Measurements from ENCODE around the gene SH2D2A. TPM values are rescaled to one million over a fixed set of nuclear protein-coding genes. Genes with fewer than 3 reads are reported as not detected.
"Not testable (repeated sequence)": the region's sequence is repeated elsewhere in the genome, so short reads cannot be mapped to it uniquely, and the experiment has no call there.

Gene SH2D2A
- total RNA-seq, 2 experiments from 2014 or later: 86.0 to 89.2 TPM

DNA sequence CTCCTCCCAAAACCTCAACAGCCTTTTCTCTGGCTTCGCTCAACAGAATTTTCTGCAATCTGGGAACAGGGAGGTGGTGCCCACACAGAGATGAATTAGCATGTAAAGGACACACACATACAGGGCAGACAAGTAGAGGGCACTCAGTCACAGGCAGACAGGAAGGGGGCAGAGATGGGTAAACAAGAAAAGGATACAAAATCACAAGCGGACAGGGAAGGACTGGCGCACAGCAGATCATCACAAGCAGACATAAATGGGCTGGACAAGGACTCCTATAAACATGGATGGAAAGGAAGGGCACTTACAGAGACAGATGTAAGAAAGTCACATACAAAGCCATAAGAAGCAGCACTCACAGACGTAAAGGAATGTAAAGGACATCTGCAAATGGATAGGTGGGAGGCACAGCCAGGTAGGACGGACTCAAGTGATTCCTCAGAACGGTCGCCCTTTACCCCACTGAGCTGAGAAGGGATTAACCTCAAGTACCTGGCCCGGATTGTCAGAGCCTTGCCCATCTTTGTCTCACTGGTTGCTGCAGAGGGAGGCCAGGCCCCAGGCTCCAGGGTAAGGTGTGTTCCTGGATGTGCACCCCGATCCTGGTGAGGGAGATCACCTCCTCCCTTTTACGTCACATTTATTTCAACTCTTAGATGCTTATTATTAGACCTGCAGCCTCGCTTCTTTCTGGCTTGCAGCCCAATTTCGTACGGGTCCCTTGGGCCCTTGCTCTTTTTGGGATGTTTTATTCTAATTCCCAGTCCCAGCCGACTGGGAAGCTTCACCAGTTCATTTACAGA lies 50.1 kb downstream of the SH2D2A start:
- no peak for DNase-seq
- no peaks in the 10 kb centered on the region for H3K9me3 Mint-ChIP-seq
- peaks cover 32% of the 10 kb centered on the region for H3K4me1 Mint-ChIP-seq
- H3K36me3 Mint-ChIP-seq: peaks cover 13% of the 10 kb centered on the region
- ATAC-seq (ENCODE audit: low read depth): peak; percentile 7
- no peaks in the 10 kb centered on the region for H3K27me3 Mint-ChIP-seq
- no peak overlapping the region for H3K27ac Mint-ChIP-seq
- POLR2A ChIA-PET: interaction anchor here (0.6 to 6.6 kb wide), 11 partner anchors 10 to 95 kb away, joined by 3 to 67 read pairs (median 5); partner anchors contain the start of genes HDGF, ISG20L2, METTL25B and MRPL24
- no peak overlapping the region for H3K4me3 Mint-ChIP-seq

GRCh38 chr1:156765666-156766065 lies 51.0 kb downstream of the SH2D2A start:
- DNase-seq (no peak), ATAC-seq (ENCODE audit: low read depth) (no peak)
- Mint-ChIP-seq H3K4me3 (no peak overlapping the region), H3K36me3 (peaks cover 7% of the 10 kb centered on the region), H3K27me3 (no peaks in the 10 kb centered on the region), H3K27ac (peak overlapping the region; percentile 14), H3K4me1 (peaks cover 24% of the 10 kb centered on the region), H3K9me3 (no peaks in the 10 kb centered on the region)
- POLR2A ChIA-PET: interaction anchor here (1.8 to 6.6 kb wide), 3 partner anchors 14 to 37 kb away, joined by 6 to 67 read pairs (median 24); partner anchors contain the start of genes HDGF, ISG20L2, METTL25B and MRPL24

DNA sequence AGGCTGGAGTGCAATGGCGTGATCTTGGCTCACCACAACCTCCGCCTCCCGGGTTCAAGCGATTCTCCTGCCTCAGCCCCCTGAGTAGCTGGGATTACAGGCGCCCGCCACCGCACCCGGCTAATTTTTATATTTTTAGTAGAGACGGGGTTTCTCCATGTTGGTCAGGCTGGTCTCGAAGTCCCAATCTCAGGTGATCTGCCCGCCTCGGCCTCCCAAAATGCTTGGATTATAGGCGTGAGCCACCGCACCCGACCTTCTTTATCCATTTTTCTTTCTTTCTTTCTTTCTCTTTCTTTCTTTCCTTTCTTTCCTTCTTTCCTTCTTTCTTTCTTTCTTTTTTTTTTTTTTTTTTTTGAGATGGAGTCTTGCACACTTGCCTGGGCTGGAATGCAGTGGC lies 51.5 kb downstream of the SH2D2A start:
- not testable (repeated sequence) for H3K27ac Mint-ChIP-seq; H3K9me3 Mint-ChIP-seq; DNase-seq; H3K36me3 Mint-ChIP-seq; H3K4me3 Mint-ChIP-seq; H3K27me3 Mint-ChIP-seq; ATAC-seq (ENCODE audit: low read depth)
- POLR2A ChIA-PET: interaction anchor here (1.8 to 6.6 kb wide), 2 partner anchors 13 to 24 kb away, joined by 6 to 67 read pairs; partner anchors contain the start of genes HDGF and MRPL24
- H3K4me1 Mint-ChIP-seq: peaks cover 20% of the 10 kb centered on the region

- no peak for ATAC-seq (ENCODE audit: low read depth)
- Mint-ChIP-seq H3K4me1 (peaks cover 6% of the 10 kb centered on the region), H3K4me3 (no peak overlapping the region), H3K9me3 (no peaks in the 10 kb centered on the region), H3K36me3 (no peaks in the 10 kb centered on the region), H3K27ac (no peak overlapping the region), H3K27me3 (no peaks in the 10 kb centered on the region)
- no peak for DNase-seq
- POLR2A ChIA-PET: interaction anchor here (1.2 kb wide), 1 partner anchor 9 kb away, joined by 5 read pairs; the partner anchor contains the start of gene HDGF
Observed at GRCh38 chr1:156760796-156761104, 55.9 kb downstream of the SH2D2A start.

- ATAC-seq (ENCODE audit: low read depth) (no peak), DNase-seq (no peak)
- H3K27ac Mint-ChIP-seq: no peak overlapping the region
- no peaks in the 10 kb centered on the region for H3K36me3 Mint-ChIP-seq
- no peak overlapping the region for H3K4me3 Mint-ChIP-seq
- POLR2A ChIA-PET: interaction anchor here (1.2 kb wide), 1 partner anchor 8 kb away, joined by 5 read pairs; the partner anchor contains the start of gene HDGF
- no peaks in the 10 kb centered on the region for H3K27me3 Mint-ChIP-seq
- H3K4me1 Mint-ChIP-seq: peaks cover 4% of the 10 kb centered on the region
- H3K9me3 Mint-ChIP-seq: no peaks in the 10 kb centered on the region
Observed at GRCh38 chr1:156760092-156760795, 56.4 kb downstream of the SH2D2A start.

- H3K9me3 Mint-ChIP-seq; H3K27ac Mint-ChIP-seq; H3K36me3 Mint-ChIP-seq; ATAC-seq (ENCODE audit: low read depth); H3K27me3 Mint-ChIP-seq; H3K4me3 Mint-ChIP-seq; POLR2A ChIA-PET: not testable (repeated sequence)
- peaks cover 11% of the 10 kb centered on the region for H3K4me1 Mint-ChIP-seq
- peak; percentile 4 for DNase-seq
Observed at GRCh38 chr1:156757572-156758253, 58.9 kb downstream of the SH2D2A start.

DNA sequence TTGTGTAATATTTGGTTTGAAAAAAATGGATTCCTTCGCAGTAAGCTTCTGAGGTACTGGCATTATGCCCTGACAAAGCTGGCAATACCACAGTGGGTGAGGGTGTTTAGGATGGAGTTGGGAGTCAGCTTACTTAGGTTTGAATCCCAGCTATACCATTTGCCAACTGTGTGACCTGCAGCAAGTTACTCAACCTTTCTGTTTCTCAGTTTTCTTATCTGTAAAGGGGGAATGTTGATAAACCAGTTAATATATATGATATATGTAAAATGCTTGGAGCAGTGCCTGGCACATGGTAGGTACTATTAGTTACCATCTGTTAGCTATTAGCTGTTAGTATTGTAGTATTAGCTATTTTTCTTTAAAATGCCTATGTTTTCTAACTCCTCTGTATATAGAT lies 60.3 kb downstream of the SH2D2A start:
- H3K27ac Mint-ChIP-seq: no peak overlapping the region
- peaks cover 13% of the 10 kb centered on the region for H3K4me1 Mint-ChIP-seq
- peaks cover 5% of the 10 kb centered on the region for H3K36me3 Mint-ChIP-seq
- no peak for ATAC-seq (ENCODE audit: low read depth)
- H3K4me3 Mint-ChIP-seq: no peak overlapping the region
- no peak for DNase-seq
- POLR2A ChIA-PET: interaction anchor here (0.6 to 1.0 kb wide), 6 partner anchors 11 to 122 kb away, joined by 3 to 5 read pairs (median 4); partner anchors contain the start of genes ISG20L2, METTL25B, MRPL24 and PRCC
- H3K9me3 Mint-ChIP-seq: no peaks in the 10 kb centered on the region
- H3K27me3 Mint-ChIP-seq: no peaks in the 10 kb centered on the region

Other genes starting within 250 kb of the SH2D2A start
- gene IQGAP3, start 244.3 kb downstream of the SH2D2A start, total RNA-seq: 10 to 100 TPM; 26.1 to 30.3 TPM
- 10 to 100 TPM; 22.7 to 24.1 TPM for gene TTC24, start 237.1 kb downstream of the SH2D2A start, total RNA-seq
- 10 to 100 TPM; 53.8 TPM for gene NAXE, start 225.1 kb downstream of the SH2D2A start, total RNA-seq
- 10 to 100 TPM; 29.7 to 31.1 TPM for gene GPATCH4, start 215.4 kb downstream of the SH2D2A start, total RNA-seq
- under 1 TPM in 1 of 2 experiments, not detected in 1; 0.17 TPM for gene HAPLN2, start 197.4 kb downstream of the SH2D2A start, total RNA-seq
- gene BCAN, start 174.7 kb downstream of the SH2D2A start, total RNA-seq: not detected
- not detected for gene NES, start 139.4 kb downstream of the SH2D2A start, total RNA-seq
- under 1 TPM; 0.68 to 0.80 TPM for gene CRABP2, start 111.3 kb downstream of the SH2D2A start, total RNA-seq
- gene METTL25B, start 88.4 kb downstream of the SH2D2A start, total RNA-seq: 10 to 100 TPM; 34.6 to 35.1 TPM
- gene ISG20L2, start 88.1 kb downstream of the SH2D2A start, total RNA-seq: 10 to 100 TPM; 44.1 to 47.1 TPM
- gene MRPL24, start 75.8 kb downstream of the SH2D2A start, total RNA-seq: 10 to 100 TPM; 45.0 to 51.1 TPM
- gene HDGF, start 65.2 kb downstream of the SH2D2A start, total RNA-seq: 100 to 1,000 TPM; 186 to 196 TPM
- 10 to 100 TPM; 65.7 to 76.0 TPM for gene PRCC, start 49.3 kb downstream of the SH2D2A start, total RNA-seq
- gene INSRR, start 42.3 kb upstream of the SH2D2A start, total RNA-seq: under 1 TPM; 0.47 to 0.48 TPM
- 10 to 100 TPM; 13.7 to 13.9 TPM for gene NTRK1, start 44.0 kb upstream of the SH2D2A start, total RNA-seq
- gene PEAR1, start 76.9 kb upstream of the SH2D2A start, total RNA-seq: under 1 TPM; 0.28 TPM
- not detected for gene LRRC71, start 103.8 kb upstream of the SH2D2A start, total RNA-seq
- 10 to 100 TPM; 14.5 to 20.5 TPM for gene ARHGEF11, start 228.9 kb upstream of the SH2D2A start, total RNA-seq

Measured in activated naive CD8-positive, alpha-beta T cell treated with anti-CD3 and anti-CD28 coated beads, Interleukin-2, amount 10 ng/mL, durations not matched to agents 7 days and 5 days (primary cell).